HG03571 (cell line): ENCODE measurements around the gene LACC1.

Experiments
- ATAC-seq: cut with Tn5 transposase; IDR thresholded peaks from one replicate; pipeline ENCODE4 v1.9.1; 2021; ENCODE audit not compliant: unreplicated experiment

LACC1 gene

GRCh38 chr13:43939086-43939485, 59.4 kb downstream of the LACC1 start:
- ATAC-seq, result no peak

DNA sequence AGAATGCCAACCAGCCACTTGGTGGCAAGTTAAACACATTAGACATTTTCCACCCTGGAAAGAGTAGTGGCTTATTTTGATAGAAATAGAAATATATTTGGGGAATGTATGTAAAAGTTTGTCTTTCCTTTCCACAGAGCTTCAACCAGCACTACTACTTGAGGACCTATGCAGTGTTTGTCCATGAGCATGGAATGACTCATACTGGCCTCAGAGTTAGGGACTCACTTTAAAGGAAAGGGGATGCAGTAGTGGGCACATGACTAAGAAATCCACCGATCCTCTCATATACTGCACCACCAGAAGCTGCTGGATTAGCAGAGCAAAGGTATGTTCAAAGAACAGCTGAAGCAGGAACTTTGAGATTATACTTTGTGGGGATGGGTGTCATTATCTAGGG, 62.6 kb downstream of the LACC1 start:
- no peak for ATAC-seq
